A549 (cell line): Measurements from ENCODE around the gene GMEB2.

Experiments
- NR3C1 ChIP-seq: fragments of >200 bp; sonication (Bioruptor Twin); formaldehyde crosslinking; IDR thresholded peaks from 3 replicates; pipeline ENCODE4 v1.6.1; 2017
- TF ChIP-seq, protein P1 (sequence below): fragments of >200 bp; sonication (Bioruptor Twin); formaldehyde crosslinking; IDR thresholded peaks from 3 replicates; pipeline ENCODE4 v1.5.1; 2016

DNA sequence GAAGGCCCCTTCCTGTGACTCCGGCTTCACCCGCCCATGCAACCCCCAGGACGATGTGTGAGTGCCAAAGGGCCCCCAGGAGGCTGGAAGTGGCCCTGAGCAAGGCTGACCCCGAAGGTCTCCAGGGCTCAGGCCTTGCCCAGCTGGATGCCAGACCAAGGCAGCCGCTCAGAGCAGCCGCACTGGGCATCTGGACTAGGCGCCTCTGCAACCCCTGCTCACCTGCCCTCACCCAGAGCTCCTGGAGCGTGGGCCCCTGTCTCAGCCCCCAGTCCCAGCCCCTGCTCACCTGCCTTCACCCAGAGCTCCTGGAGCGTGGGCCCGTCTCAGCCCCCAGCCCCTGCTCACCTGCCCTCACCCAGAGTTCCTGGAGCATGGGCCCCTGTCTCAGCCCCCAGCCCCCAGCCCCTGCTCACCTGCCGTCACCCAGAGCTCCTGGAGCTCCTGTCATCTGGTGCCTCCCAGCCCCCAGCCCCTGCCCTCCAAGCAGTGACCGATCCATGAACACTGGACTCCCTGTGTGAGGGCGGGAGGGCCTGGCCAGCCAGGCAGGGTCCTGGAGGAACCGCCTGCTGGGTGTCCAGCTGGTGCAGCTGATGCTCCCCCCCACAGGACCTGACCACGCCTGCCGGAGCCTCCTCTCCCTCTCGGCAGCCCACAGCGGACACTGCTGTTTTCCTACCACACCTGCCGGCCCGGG lies 80.5 kb downstream of the GMEB2 start:
- TF ChIP-seq, protein P1, sequence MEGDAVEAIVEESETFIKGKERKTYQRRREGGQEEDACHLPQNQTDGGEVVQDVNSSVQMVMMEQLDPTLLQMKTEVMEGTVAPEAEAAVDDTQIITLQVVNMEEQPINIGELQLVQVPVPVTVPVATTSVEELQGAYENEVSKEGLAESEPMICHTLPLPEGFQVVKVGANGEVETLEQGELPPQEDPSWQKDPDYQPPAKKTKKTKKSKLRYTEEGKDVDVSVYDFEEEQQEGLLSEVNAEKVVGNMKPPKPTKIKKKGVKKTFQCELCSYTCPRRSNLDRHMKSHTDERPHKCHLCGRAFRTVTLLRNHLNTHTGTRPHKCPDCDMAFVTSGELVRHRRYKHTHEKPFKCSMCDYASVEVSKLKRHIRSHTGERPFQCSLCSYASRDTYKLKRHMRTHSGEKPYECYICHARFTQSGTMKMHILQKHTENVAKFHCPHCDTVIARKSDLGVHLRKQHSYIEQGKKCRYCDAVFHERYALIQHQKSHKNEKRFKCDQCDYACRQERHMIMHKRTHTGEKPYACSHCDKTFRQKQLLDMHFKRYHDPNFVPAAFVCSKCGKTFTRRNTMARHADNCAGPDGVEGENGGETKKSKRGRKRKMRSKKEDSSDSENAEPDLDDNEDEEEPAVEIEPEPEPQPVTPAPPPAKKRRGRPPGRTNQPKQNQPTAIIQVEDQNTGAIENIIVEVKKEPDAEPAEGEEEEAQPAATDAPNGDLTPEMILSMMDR: no peak
- no peak for TF ChIP-seq NR3C1
